ENCODE results near the gene CBX3.
"Not testable (repeated sequence)": the region's sequence is repeated elsewhere in the genome, so short reads cannot be mapped to it uniquely, and the experiment has no call there.

Gene CBX3

GRCh38 chr7:26227987-26228386 is 26.4 kb downstream of the CBX3 start:
- TF ChIP-seq CTCF (IDR thresholded peaks at IDR 0.05; ENCODE audit: borderline replicate concordance, control extremely low read depth, extremely low read depth, insufficient read depth, missing control alignments): no peak
- in situ Hi-C loops (cut with MboI; ENCODE audit: low sequenced_read_pairs, unreplicated experiment): no loop called here
- DNase-seq (ENCODE audit: low spot score): no peak

GRCh38 chr7:26233902-26234511 is 32.5 kb downstream of the CBX3 start:
- no peak for DNase-seq (ENCODE audit: low spot score)
- no peak for TF ChIP-seq CTCF (IDR thresholded peaks at IDR 0.05; ENCODE audit: borderline replicate concordance, control extremely low read depth, extremely low read depth, insufficient read depth, missing control alignments)
- in situ Hi-C loops (cut with MboI; ENCODE audit: low sequenced_read_pairs, unreplicated experiment): no loop called here

GRCh38 chr7:26237035-26237807 is 35.7 kb downstream of the CBX3 start:
- in situ Hi-C loops (cut with MboI; ENCODE audit: low sequenced_read_pairs, unreplicated experiment): no loop called here
- no peak for TF ChIP-seq CTCF (IDR thresholded peaks at IDR 0.05; ENCODE audit: borderline replicate concordance, control extremely low read depth, extremely low read depth, insufficient read depth, missing control alignments)
- no peak for DNase-seq (ENCODE audit: low spot score)

- no peak for DNase-seq (ENCODE audit: low spot score)
- in situ Hi-C loops (cut with MboI; ENCODE audit: low sequenced_read_pairs, unreplicated experiment): no loop called here
- no peak for TF ChIP-seq CTCF (IDR thresholded peaks at IDR 0.05; ENCODE audit: borderline replicate concordance, control extremely low read depth, extremely low read depth, insufficient read depth, missing control alignments)
Measured at GRCh38 chr7:26238032-26238431, 36.5 kb downstream of the CBX3 start.

- TF ChIP-seq CTCF (IDR thresholded peaks at IDR 0.05; ENCODE audit: borderline replicate concordance, control extremely low read depth, extremely low read depth, insufficient read depth, missing control alignments): no peak
- in situ Hi-C loops (cut with MboI; ENCODE audit: low sequenced_read_pairs, unreplicated experiment): no loop called here
- no peak for DNase-seq (ENCODE audit: low spot score)
Measured at GRCh38 chr7:26245150-26245549, 43.6 kb downstream of the CBX3 start.

GRCh38 chr7:26250239-26250638 is 48.7 kb downstream of the CBX3 start:
- no peak for TF ChIP-seq CTCF (IDR thresholded peaks at IDR 0.05; ENCODE audit: borderline replicate concordance, control extremely low read depth, extremely low read depth, insufficient read depth, missing control alignments)
- no peak for DNase-seq (ENCODE audit: low spot score)
- in situ Hi-C loops (cut with MboI; ENCODE audit: low sequenced_read_pairs, unreplicated experiment): no loop called here

- DNase-seq (ENCODE audit: low spot score); in situ Hi-C loops (cut with MboI; ENCODE audit: low sequenced_read_pairs, unreplicated experiment): not testable (repeated sequence)
Measured at GRCh38 chr7:26261866-26262265, 60.3 kb downstream of the CBX3 start.

All from GM13976 (cell line).